Breast epithelium (tissue), 3 donors: ENCODE data around the gene HIPK4.

Source experiments
- POLR2A ChIP-seq: fragments of 450-650 bp; IDR thresholded peaks from one replicate; pipeline ENCODE4 v1.6.1; 2016; ENCODE audit warnings: antibody characterized with exemption, mild to moderate bottlenecking, moderate library complexity
- TF ChIP-seq, protein P1 (sequence below), 3 donors: fragments of 450-650 bp; IDR thresholded peaks; one replicate each; pipeline ENCODE4 v1.5.1; 2016 to 2017; ENCODE audit warnings: antibody characterized with exemption in 3 of 3, mild to moderate bottlenecking in 3 of 3, moderate library complexity in 3 of 3

DNA sequence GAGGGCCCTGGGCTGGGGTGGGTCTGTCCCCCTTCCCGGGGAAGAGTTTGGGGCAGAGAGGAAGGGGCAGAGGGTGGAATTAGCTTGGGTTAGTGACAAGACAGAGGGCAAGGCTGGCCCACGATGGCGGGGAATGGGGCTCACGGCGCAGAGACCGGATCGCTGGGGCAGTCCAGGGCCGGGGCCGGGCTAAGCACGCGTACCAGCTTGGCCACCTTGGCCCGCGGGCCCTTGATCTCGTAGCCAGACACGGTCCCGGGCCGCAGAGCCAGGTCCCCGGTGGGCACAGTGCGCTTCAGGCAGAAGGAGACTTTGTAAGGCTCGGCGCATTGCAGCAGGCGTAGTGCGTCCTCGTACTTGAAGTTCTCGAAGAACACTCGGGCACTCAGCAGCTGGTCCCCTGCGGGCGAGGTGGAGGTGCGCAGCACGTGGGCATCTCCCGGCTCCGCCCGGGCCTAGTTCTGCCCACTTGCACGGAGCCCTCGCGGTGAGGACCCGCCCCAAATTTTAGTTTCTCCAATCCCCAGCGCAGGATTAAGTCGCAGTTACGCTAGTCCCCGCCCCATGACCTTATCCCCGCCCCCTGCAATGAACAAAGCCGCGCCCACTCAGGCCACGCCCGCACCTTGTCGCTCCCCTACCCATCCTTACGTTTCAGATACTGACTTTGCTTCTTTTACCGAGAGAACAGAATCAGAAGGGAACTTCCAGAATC lies 8.6 kb upstream of the HIPK4 start:
- no peak for TF ChIP-seq POLR2A
- TF ChIP-seq, protein P1, sequence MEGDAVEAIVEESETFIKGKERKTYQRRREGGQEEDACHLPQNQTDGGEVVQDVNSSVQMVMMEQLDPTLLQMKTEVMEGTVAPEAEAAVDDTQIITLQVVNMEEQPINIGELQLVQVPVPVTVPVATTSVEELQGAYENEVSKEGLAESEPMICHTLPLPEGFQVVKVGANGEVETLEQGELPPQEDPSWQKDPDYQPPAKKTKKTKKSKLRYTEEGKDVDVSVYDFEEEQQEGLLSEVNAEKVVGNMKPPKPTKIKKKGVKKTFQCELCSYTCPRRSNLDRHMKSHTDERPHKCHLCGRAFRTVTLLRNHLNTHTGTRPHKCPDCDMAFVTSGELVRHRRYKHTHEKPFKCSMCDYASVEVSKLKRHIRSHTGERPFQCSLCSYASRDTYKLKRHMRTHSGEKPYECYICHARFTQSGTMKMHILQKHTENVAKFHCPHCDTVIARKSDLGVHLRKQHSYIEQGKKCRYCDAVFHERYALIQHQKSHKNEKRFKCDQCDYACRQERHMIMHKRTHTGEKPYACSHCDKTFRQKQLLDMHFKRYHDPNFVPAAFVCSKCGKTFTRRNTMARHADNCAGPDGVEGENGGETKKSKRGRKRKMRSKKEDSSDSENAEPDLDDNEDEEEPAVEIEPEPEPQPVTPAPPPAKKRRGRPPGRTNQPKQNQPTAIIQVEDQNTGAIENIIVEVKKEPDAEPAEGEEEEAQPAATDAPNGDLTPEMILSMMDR (IDR thresholded peaks at IDR 0.05), result no peak
